Measurements from ENCODE around the gene PACS1.
"Not testable (repeated sequence)": the region's sequence is repeated elsewhere in the genome, so short reads cannot be mapped to it uniquely, and the experiment has no call there.

PACS1 gene

DNA sequence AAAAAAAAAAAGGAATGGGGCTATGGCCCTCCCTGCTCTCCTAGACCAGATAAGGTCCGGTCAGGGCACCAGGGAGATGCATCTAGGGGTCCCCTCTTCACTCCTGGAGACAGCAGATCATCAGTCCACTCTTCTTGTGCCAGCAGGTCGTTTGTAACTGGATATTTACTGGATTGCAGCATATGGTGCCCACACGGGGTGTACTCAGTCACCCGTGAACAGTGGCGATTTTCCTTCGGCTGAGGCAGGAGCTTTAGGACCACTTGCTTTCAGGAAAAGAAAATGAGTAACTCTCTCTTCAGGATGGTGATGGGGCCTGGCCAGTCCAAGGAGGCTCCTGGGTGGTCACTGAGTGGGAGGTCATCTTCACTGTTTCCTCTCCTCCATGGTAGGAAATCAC, 160.1 kb downstream of the PACS1 start:
- DNase-seq: no peak

GRCh38 chr11:66230978-66231377, 160.9 kb downstream of the PACS1 start:
- no peak for DNase-seq

- no peak for DNase-seq
Measured at GRCh38 chr11:66231561-66231960, 161.5 kb downstream of the PACS1 start.

DNA sequence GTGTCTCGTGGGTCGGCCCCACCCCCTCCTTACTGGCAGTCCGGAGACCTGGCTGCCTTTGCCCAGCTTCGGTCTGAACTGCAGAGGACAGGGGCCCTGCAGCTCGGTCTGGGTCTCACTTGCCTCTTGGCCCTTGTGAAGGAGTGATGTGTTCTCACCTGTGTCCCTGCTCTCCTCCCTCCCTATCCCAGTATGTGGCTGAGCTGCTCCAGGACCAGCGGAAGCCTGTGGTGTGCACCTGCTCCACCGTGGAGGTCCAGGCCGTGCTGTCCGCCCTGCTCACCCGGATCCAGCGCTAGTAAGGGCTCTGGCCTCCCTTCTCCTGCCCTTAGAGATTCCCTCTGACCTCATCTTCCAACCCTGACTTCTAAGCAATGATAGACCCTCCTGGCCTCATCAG, 162.7 kb downstream of the PACS1 start:
- no peak for DNase-seq

GRCh38 chr11:66233301-66233700, 163.2 kb downstream of the PACS1 start:
- DNase-seq: no peak

DNA sequence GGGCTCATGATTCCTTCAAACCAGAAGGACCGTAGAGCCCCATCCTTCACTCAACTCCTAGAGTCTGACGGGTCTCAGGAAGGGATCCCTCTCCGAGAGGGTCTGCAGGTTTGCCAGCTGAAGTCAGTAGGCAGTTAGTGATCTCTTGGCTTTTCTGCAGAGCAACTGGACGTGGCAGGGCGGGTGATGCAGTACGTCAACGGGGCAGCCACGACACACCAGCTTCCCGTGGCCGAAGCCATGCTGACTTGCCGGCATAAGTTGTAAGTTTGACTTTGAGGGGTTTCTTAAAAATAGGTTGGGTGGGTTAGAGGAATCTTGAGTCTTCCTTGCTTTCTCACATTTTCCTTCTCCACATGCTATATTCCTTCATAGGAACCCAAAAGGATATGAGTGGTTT, 165.1 kb downstream of the PACS1 start:
- no peak for DNase-seq

DNA sequence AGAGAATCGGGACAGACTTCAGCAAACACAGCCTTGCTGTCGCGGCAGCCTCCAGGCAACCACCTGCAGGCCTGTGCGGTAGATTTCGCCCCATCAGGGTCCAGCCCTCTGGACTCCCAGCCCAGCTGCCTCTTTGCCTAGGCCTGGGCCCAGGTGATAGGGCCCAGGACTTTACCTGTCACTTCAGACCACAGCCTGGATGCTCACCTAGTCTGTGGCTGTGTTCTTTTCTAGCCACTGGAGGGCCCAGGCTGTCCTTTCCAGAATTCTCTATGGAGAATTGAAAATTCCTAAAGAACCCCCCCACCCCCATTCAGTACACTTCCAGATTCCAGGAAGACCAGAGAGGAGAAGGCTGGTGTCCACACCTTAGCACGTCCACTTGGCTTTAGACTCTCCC, 167.8 kb downstream of the PACS1 start:
- no peak for DNase-seq

GRCh38 chr11:66238786-66239413, 168.8 kb downstream of the PACS1 start:
- DNase-seq: no peak

DNA sequence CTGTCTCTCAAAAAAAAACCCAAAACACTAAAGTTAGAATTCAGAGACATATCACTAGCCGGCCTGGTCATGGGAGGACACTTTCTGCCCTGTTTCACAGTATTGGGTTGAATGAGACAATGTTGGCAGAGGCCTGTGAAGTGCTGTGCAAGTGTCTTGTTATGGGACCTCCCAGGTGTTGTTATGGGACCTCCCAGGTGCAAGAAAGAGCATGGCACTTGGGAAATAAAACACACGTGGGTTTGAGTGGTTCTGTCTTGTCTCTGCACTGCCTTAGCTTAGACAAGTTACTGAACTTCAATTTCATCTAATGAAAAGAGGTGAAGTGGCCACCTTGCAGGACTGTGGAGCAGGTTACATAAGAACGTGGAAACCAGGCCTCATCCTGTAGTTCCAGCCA, 169.4 kb downstream of the PACS1 start:
- DNase-seq: no peak

GRCh38 chr11:66239998-66240780, 170.1 kb downstream of the PACS1 start:
- no peak for DNase-seq

- no peak for DNase-seq
Measured at GRCh38 chr11:66240781-66241136, 170.7 kb downstream of the PACS1 start.

DNA sequence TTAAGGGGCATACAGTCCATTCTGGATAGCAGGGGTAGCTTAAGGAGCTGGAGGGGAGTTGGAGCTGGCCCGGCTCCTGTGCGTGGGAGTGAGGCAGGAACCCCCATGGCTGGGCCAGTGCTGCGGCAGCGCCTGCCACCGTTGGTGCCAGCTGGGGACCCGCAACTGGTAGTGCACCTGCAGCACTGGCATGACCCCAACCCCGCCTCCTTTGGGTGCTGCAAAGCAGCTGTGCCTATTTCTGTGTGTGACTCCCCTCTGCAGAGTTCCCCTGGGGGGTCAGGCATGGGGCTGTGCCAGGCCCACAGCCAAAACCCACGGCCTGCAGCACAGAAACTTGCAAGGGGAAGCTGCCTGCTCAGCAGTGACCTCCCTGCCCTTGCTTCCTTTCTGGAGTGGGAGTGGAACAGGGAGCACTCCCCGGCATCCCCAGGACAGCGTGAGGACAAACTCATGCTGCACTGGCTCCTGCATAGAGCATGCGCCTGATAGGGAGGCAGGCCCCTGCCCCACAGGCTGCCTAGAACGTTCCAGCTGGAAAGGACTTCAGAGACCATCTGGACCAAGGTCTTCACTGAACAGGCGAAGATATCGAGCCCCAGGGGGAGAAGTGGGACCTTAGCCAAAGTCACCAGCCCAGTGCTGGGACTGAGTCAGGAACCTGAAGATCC, 172.2 kb downstream of the PACS1 start:
- no peak for DNase-seq

GRCh38 chr11:66243782-66244535, 173.9 kb downstream of the PACS1 start:
- no peak for DNase-seq

DNA sequence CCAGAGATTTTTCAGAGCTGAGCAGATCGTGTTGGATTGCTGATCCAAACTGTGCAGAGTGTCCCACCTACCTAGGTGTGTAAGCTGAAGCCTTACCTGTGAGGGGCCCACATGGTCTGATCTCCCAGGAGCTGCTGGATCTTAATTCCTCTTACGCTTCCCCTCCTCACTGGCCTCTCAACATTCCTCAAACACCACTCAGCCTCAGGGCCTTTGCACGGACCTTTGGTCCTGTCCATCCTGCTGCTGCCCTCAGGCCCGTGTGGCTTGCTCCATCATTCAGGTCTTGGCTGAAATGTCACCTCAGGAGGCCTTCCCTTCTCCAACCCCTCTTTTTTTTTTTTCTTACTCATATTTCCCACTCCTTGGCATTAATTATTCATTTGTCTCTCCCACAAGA, 177.2 kb downstream of the PACS1 start:
- DNase-seq: no peak

- DNase-seq: no peak
Measured at GRCh38 chr11:66247801-66248200, 177.7 kb downstream of the PACS1 start.

DNA sequence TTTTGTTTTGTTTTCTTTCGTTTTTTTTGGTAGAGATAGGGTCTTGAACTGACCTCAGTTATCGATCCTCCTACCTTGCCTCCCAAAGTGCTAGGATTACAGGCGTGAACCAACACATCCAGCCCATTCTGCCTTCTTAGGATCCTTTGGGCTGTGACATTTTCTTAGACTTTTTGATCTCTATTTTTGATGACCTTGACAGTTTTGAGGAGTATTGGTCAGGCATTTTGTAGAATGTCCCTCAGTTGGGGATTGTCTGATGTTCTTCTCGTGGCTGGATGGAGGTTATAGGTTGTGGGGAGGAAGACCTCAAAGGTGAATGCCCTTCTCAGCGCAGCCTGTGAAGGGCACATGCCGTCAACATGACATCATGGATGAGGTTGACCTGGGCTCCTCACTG, 178.8 kb downstream of the PACS1 start:
- DNase-seq: no peak

DNA sequence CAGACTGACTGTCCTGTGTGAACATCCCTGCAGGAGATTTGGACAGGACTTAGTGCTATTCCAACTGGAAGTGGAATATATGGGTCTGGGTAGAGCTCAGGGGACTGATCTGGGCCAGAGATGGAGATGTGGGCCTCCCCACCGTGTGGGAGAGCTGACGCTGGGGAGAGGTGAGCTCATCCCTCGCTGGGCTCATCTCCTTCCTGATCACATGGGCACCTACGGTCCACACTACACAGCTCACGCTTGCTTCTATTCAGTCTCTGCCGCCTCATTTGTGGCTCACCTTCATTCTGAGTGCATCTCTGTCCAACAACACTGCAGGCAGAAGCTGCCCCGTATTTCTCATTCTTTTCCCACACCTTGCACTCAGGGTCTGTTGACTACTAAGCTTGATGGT, 181.7 kb downstream of the PACS1 start:
- no peak for DNase-seq

DNA sequence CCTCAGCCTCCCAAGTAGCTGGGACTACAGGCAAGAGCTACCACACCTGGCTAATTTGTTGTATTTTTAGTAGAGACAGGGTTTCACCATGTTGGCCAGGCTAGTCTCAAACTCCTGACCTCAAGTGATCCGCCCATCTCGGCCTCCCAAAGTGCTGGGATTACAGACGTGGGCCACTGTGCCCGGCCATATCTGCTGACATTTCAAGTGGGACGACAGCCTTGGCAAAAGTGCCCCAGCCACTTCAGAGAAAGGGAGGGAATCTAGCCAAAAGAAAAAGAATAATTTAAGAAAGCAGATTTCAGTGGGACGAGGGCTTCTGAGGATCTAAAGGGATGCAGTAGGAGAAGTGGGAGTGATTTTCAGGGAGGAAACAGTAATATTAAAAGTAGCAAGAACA, 183.0 kb downstream of the PACS1 start:
- not testable (repeated sequence) for DNase-seq

DNA sequence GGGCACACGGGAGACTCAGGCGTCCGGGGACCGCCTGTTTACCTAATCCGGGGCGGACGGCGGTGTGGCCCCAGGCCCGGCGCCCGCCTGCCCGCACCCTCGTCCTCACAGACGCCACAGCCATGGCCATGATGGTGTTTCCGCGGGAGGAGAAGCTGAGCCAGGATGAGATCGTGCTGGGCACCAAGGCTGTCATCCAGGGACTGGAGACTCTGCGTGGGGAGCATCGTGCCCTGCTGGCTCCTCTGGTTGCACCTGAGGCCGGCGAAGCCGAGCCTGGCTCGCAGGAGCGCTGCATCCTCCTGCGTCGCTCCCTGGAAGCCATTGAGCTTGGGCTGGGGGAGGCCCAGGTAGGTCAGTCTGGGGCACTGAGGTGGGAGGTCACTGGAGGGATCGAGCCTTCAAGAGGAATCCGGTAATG, 188.4 kb downstream of the PACS1 start:
- no peak for DNase-seq

DNA sequence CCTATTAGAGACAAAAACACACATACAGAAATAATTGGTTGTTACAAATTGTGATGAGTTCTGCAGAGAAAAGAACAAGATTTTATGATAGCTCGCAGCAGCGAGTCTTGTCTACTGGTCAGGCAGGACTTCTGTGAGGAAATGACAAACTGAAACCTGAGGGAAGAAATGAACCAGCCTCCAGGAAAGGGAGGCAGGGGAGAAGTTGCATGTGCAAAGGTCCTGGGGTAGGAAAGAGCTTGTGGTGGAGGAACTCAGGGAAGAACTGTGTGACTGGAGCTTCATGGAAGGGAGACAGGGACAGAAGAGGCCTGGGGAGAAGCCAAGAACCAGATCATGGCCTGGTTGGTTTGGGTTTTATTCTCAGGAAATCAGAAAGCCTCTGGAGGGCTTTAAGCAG, 189.2 kb downstream of the PACS1 start:
- DNase-seq: no peak

- no peak for DNase-seq
Measured at GRCh38 chr11:66259956-66260355, 189.9 kb downstream of the PACS1 start.

DNA sequence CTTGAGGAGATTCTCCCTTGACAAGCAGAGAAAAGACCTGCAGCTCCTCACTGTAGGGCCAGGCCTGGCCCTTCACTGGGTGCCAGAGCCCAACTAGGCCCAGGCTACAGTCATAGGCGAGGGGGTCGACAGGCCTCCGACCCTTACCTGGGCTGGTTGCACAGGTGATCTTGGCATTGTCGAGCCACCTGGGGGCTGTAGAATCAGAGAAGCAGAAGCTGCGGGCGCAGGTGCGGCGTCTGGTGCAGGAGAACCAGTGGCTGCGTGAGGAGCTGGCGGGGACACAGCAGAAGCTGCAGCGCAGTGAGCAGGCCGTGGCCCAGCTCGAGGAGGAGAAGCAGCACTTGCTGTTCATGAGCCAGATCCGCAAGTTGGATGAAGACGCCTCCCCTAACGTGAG, 191.5 kb downstream of the PACS1 start:
- no peak for DNase-seq

DNA sequence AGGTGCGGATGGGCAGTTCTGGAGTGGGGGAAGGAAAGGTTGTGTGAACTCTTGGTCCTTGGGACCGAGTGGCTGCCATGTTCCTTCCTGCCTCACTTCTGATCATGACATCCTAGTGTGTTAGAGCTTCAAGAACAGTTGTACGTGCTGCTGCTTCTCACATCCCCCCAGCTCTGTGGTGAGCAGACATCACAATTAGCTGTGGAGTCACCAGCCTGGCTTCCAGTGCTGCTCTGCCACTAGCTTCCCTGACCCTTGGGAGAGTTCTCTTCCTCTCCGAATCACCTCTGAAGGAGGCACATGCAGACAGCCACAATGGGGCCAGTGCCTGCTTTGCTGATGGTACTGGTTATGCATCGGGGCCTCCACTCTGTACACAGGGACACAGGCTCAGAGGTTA, 192.1 kb downstream of the PACS1 start:
- no peak for DNase-seq

DNA sequence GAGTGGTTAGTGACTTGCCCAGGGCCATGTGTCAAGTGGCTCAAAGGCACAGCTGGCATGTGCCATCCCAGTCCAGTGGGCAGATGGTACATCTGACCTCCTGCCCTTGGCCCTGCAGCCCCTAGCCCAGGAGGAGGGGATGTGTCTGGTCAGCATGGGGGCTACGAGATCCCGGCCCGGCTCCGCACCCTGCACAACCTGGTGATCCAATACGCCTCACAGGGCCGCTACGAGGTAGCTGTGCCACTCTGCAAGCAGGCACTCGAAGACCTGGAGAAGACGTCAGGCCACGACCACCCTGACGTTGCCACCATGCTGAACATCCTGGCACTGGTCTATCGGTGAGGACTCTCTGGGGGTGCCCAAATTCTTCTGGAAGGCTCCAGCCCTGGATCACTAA, 192.6 kb downstream of the PACS1 start:
- no peak for DNase-seq

Measured in hematopoietic multipotent progenitor cell treated with erythropoietin and hydrocortisone succinate and interleukin-3 and kit ligand, for 6 days (in vitro differentiated cells).